PC-3 (cell line): ENCODE results near the gene ESR2. TPM values are rescaled to one million over a fixed set of nuclear protein-coding genes. Genes with fewer than 3 reads are reported as not detected.
A peak's percentile ranks its signal among the peaks of the same experiment; 100 is the strongest.
"Not testable (repeated sequence)": the region's sequence is repeated elsewhere in the genome, so short reads cannot be mapped to it uniquely, and the experiment has no call there.

Experiments
- ATAC-seq: fragments of 200-7000 bp; cut with Tn5 transposase; 2 replicates; pipeline ENCODE4 v1.9.1; 2020; ENCODE audit warnings: mild to moderate bottlenecking, moderate library complexity
- BruUV-seq: library from RNA; stranded (reverse); fragments of 400-500 nt; replicated peaks from 2 replicates; lab custom pipeline; 2021; lab: Mats Ljungman, UMichigan
- CTCF ChIA-PET: fragments of 300-600 bp; sonication (Branson Sonifier 250); formaldehyde crosslinking; loops from one replicate; lab custom pipeline; 2022; ENCODE audit warnings: antibody characterized with exemption; lab: Charles Lee
- POLR2A ChIA-PET: fragments of 300-600 bp; sonication (Branson Sonifier 250); formaldehyde crosslinking; loops from one replicate; lab custom pipeline; 2022; ENCODE audit warnings: antibody characterized with exemption; ENCODE audit not compliant: unreplicated experiment; lab: Charles Lee
- DNase-seq: peaks from one replicate; pipeline ENCODE4 v3.0.0-alpha.2; 2015
- H2AFZ ChIP-seq: fragments of 300-600 bp; sonication (generic); 2 replicates; pipeline ENCODE4 v1.6.0; 2016; ENCODE audit warnings: antibody characterized with exemption, low read length
- H3F3A ChIP-seq: fragments of 300-600 bp; sonication (generic); one replicate; pipeline ENCODE4 v1.6.0; 2017; ENCODE audit warnings: antibody characterized with exemption, low read length, control low read depth, mild to moderate bottlenecking; ENCODE audit not compliant: unreplicated experiment
- H3K27ac ChIP-seq: fragments of 300-600 bp; sonication (generic); 2 replicates; pipeline ENCODE4 v1.5.1; 2016; ENCODE audit warnings: mild to moderate bottlenecking, low read length
- H3K27me3 ChIP-seq: fragments of 300-600 bp; sonication (generic); 2 replicates; pipeline ENCODE4 v1.6.1; 2016; ENCODE audit warnings: low read length, mixed read lengths
- H3K36me3 ChIP-seq: fragments of 300-600 bp; sonication (generic); 2 replicates; pipeline ENCODE4 v1.6.1; 2016; ENCODE audit warnings: low read depth, mixed run types, low read length, mixed read lengths
- H3K4me1 ChIP-seq: fragments of 300-600 bp; sonication (generic); 2 replicates; pipeline ENCODE4 v1.5.1; 2016; ENCODE audit warnings: low read length; ENCODE audit not compliant: insufficient read depth
- H3K4me2 ChIP-seq: fragments of 300-600 bp; sonication (generic); 2 replicates; pipeline ENCODE4 v1.6.0; 2016; ENCODE audit warnings: low read length
- H3K4me3 ChIP-seq: fragments of 300-600 bp; sonication (generic); 2 replicates; pipeline ENCODE4 v1.5.1; 2016; ENCODE audit warnings: mild to moderate bottlenecking, low read length, mixed read lengths
- H3K79me2 ChIP-seq: fragments of 300-600 bp; sonication (generic); 2 replicates; pipeline ENCODE4 v1.6.1; 2017; ENCODE audit warnings: low read length, mixed read lengths
- H3K9ac ChIP-seq: fragments of 300-600 bp; sonication (generic); 2 replicates; pipeline ENCODE4 v1.6.0; 2016; ENCODE audit warnings: mild to moderate bottlenecking, low read length
- H3K9me2 ChIP-seq: fragments of 300-600 bp; sonication (generic); replicated peaks from 2 replicates; pipeline ENCODE4 v1.6.1; 2016; ENCODE audit warnings: mixed run types, low read length, mixed read lengths
- H3K9me3 ChIP-seq: fragments of 300-600 bp; sonication (generic); 2 replicates; pipeline ENCODE4 v1.6.1; 2016; ENCODE audit warnings: low read length, mixed read lengths
- H4K20me1 ChIP-seq: fragments of 300-600 bp; sonication (generic); 2 replicates; pipeline ENCODE4 v1.6.1; 2016; ENCODE audit warnings: low read length, mixed read lengths
- EZH2 ChIP-seq: fragments of 300-600 bp; sonication (generic); IDR thresholded peaks from one replicate; pipeline ENCODE4 v1.6.1; 2017; ENCODE audit warnings: antibody characterized with exemption, mild to moderate bottlenecking, low read length; ENCODE audit not compliant: unreplicated experiment
- EZH2phosphoT487 ChIP-seq: fragments of 300-600 bp; sonication (generic); IDR thresholded peaks from 2 replicates; pipeline ENCODE4 v1.6.1; 2018; ENCODE audit warnings: mild to moderate bottlenecking, antibody characterized with exemption, low read length, borderline replicate concordance
- intact Hi-C: fragments of 100-400 bp; cut with micrococcal nuclease; formaldehyde crosslinking; loops from 2 replicates; pipeline ENCODE4 v1.9.0; 2023
- total RNA-seq: library from RNA; depleted of rRNA; stranded (reverse); fragments of >200 nt; gene quantifications from 2 replicates; pipeline ENCODE4 v1.2.3, GENCODE V29; 2014
- TF ChIP-seq, protein P1 (sequence below): fragments of 300-600 bp; sonication (generic); conservative IDR thresholded peaks from 2 replicates; pipeline ENCODE4 v1.5.1; 2017; ENCODE audit warnings: antibody characterized with exemption, low read depth, mild to moderate bottlenecking, low read length

The ESR2 gene
- total RNA-seq, 1 experiment from 2014 or later, result 0.18 TPM

DNA sequence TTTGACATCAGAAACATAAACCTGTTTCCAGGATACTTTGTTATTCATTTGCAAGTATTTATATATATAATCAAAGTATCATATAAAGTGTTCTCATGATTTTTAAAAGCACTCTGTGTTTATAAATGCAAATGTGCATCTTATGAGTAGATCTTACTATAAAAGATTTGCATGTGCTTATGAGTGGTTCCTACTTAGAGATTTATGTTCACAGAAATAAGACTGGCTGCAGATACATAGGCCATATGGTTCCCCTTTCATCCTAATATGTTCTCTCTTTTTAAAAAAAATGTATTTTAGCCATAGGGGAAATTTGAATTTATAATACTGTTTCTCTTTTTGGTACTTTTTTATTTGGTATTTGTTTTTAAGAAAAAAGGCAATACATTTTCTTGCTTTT is 174.2 kb downstream of the ESR2 start:
- Histone ChIP-seq H3F3A (no peaks in the 10 kb centered on the region), H4K20me1 (no peaks in the 10 kb centered on the region), H3K4me3 (no peak overlapping the region), H3K79me2 (no peaks in the 10 kb centered on the region), H3K27ac (no peak overlapping the region), H2AFZ (no peak overlapping the region), H3K36me3 (no peaks in the 10 kb centered on the region), H3K9me3 (no peaks in the 10 kb centered on the region), H3K9ac (no peak overlapping the region), H3K27me3 (no peaks in the 10 kb centered on the region), H3K4me1 (peaks cover 13% of the 10 kb centered on the region), H3K4me2 (no peak overlapping the region), H3K9me2 (no peaks in the 10 kb centered on the region)
- intact Hi-C loops, result no loop called here
- no peak for ATAC-seq
- TF ChIP-seq EZH2 (no peak), EZH2phosphoT487 (no peak)
- TF ChIP-seq, protein P1, sequence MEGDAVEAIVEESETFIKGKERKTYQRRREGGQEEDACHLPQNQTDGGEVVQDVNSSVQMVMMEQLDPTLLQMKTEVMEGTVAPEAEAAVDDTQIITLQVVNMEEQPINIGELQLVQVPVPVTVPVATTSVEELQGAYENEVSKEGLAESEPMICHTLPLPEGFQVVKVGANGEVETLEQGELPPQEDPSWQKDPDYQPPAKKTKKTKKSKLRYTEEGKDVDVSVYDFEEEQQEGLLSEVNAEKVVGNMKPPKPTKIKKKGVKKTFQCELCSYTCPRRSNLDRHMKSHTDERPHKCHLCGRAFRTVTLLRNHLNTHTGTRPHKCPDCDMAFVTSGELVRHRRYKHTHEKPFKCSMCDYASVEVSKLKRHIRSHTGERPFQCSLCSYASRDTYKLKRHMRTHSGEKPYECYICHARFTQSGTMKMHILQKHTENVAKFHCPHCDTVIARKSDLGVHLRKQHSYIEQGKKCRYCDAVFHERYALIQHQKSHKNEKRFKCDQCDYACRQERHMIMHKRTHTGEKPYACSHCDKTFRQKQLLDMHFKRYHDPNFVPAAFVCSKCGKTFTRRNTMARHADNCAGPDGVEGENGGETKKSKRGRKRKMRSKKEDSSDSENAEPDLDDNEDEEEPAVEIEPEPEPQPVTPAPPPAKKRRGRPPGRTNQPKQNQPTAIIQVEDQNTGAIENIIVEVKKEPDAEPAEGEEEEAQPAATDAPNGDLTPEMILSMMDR, result no peak
- BruUV-seq, result no TSS peak
- ChIA-PET CTCF (interaction anchor here (0.5 kb wide), 2 partner anchors 67 to 256 kb away, joined by 3 read pairs; no protein-coding TSS in a partner anchor), POLR2A (no interaction called here)
- DNase-seq, result no peak

DNA sequence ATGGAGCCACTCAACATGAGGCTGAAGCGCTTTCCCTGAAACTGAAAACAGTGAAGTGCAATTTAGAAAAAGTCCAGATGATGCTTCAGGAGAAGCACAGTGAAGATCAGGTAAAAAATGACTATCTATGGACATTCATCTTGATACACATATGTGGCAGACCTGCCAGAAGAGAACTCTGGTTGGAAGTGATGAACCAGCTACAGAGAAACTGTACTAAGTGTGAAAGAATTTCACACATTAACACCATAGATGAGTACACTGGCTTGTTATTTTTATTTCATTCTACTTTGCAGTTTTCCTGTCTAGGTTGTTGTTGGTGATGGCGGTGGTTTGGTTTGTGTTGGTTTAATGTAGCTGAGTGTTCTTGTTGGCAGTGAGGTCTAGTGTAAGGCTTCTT is 174.7 kb downstream of the ESR2 start:
- Histone ChIP-seq H3K36me3 (no peaks in the 10 kb centered on the region), H3K4me1 (peaks cover 13% of the 10 kb centered on the region), H3F3A (no peaks in the 10 kb centered on the region), H3K79me2 (no peaks in the 10 kb centered on the region), H3K27me3 (no peaks in the 10 kb centered on the region), H3K27ac (no peak overlapping the region), H3K4me2 (no peak overlapping the region), H4K20me1 (no peaks in the 10 kb centered on the region), H3K9me2 (no peaks in the 10 kb centered on the region), H3K9me3 (no peaks in the 10 kb centered on the region), H3K9ac (no peak overlapping the region), H2AFZ (no peak overlapping the region), H3K4me3 (no peak overlapping the region)
- ChIA-PET CTCF (no interaction called here), POLR2A (no interaction called here)
- intact Hi-C loops, result no loop called here
- ATAC-seq, result no peak
- BruUV-seq, result no TSS peak
- TF ChIP-seq EZH2phosphoT487 (no peak), EZH2 (no peak)
- TF ChIP-seq, protein P1, result no peak
- DNase-seq, result no peak

DNA sequence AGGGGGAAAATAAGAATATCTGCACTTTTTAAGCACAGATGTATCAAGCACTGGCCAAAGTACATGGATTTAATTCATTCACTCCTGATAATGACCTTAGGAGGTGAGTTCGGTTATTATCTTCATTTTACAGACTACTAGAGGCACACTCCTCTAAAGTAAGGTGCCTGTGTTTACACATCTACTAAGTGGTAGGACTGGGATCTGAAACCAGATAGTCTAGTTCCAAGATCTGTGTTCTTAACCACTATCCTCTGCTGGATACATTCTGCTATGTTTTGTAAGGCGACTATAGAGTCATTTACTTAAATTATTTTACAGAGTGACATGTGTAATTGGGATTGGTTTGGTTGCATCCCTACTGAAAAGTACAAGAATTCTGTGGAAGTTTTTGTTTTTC is 175.3 kb downstream of the ESR2 start:
- no TSS peak for BruUV-seq
- CTCF ChIA-PET, result no interaction called here
- Histone ChIP-seq H3K4me3 (no peak overlapping the region), H3K79me2 (no peaks in the 10 kb centered on the region), H3K9me3 (no peaks in the 10 kb centered on the region), H3F3A (no peaks in the 10 kb centered on the region), H3K27ac (no peak overlapping the region), H3K9me2 (no peaks in the 10 kb centered on the region), H2AFZ (no peak overlapping the region), H3K4me1 (peaks cover 13% of the 10 kb centered on the region), H3K36me3 (no peaks in the 10 kb centered on the region), H4K20me1 (no peaks in the 10 kb centered on the region), H3K4me2 (no peak overlapping the region), H3K9ac (no peak overlapping the region), H3K27me3 (no peaks in the 10 kb centered on the region)
- no peak for TF ChIP-seq EZH2phosphoT487
- TF ChIP-seq, protein P1, result no peak
- TF ChIP-seq EZH2, result no peak
- DNase-seq, result peak; percentile 14
- POLR2A ChIA-PET, result no interaction called here
- peak; percentile 19; the same call in 1 of the 2 replicates for ATAC-seq
- intact Hi-C loops, result no loop called here

DNA sequence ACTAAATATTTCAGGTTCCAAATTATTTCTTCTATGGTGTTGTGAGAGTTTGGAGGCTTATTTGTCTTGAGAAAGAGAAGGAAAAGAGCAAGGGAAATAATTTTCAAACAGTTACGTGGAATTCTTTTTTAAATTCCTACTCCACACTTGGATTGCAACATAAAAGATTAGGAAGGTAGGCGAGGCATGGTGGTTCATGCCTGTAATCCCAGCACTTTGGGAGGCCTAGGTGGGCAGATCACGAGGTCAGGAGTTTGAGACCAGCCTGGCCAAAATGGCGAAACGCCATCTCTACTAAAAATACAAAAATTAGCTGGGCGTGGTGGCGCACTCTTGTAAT is 175.8 kb downstream of the ESR2 start:
- ATAC-seq, H3K4me3 ChIP-seq, H3K9me3 ChIP-seq, CTCF ChIA-PET, H3K27me3 ChIP-seq, H4K20me1 ChIP-seq, POLR2A ChIA-PET, H3K9me2 ChIP-seq, intact Hi-C loops, DNase-seq, H3F3A ChIP-seq, H3K79me2 ChIP-seq, H3K36me3 ChIP-seq, BruUV-seq: not testable (repeated sequence)
- Histone ChIP-seq H3K27ac (peak overlapping the region; percentile 75), H3K4me1 (peaks cover 13% of the 10 kb centered on the region), H3K4me2 (peak overlapping the region; percentile 51), H2AFZ (peak overlapping the region; percentile 63; the same call in 1 of the 2 replicates), H3K9ac (peak overlapping the region; percentile 17; the same call in 1 of the 2 replicates)
